HepG2 (cell line): ENCODE results near the gene RUNX2.

Source experiments
- CTCF ChIP-seq: sonication (generic); formaldehyde crosslinking; IDR thresholded peaks from 2 replicates; pipeline ENCODE4 v1.5.0; 2020; ENCODE audit warnings: mild to moderate bottlenecking, missing genetic modification reagents, moderate library complexity
- ESRRA ChIP-seq: sonication (generic); formaldehyde crosslinking; IDR thresholded peaks from 2 replicates; pipeline ENCODE4 v1.5.1; 2020; ENCODE audit warnings: mild to moderate bottlenecking, low read depth, missing genetic modification reagents
- SP1 ChIP-seq, 2 experiments: fragments of 450-650 bp in 1 of 2; sonication (generic) in 1 of 2; formaldehyde crosslinking in 1 of 2; IDR thresholded peaks; 2 replicates each; pipeline versions ENCODE4 v1.4.0 to v1.6.1; 2016 to 2020; ENCODE audit warnings: missing genetic modification reagents in 1 of 2
- SRF ChIP-seq: IDR thresholded peaks from 2 replicates; pipeline ENCODE4 v1.6.1; 2011; ENCODE audit warnings: mild to moderate bottlenecking, low read depth, low read length, moderate library complexity
- TAF1 ChIP-seq: sonication (generic); formaldehyde crosslinking; IDR thresholded peaks from 2 replicates; pipeline ENCODE4 v1.4.0; 2020; ENCODE audit warnings: missing genetic modification reagents
- ZBTB1 ChIP-seq: sonication (generic); formaldehyde crosslinking; IDR thresholded peaks from 2 replicates; pipeline ENCODE4 v1.4.0; 2020; ENCODE audit warnings: missing genetic modification reagents, borderline replicate concordance
- ZNF496 ChIP-seq: sonication (generic); formaldehyde crosslinking; IDR thresholded peaks from 2 replicates; pipeline ENCODE4 v1.8.1; 2023; ENCODE audit warnings: mild to moderate bottlenecking, moderate library complexity, missing genetic modification reagents; ENCODE audit not compliant: insufficient replicate concordance
- ZNF878 ChIP-seq: sonication (generic); formaldehyde crosslinking; IDR thresholded peaks from 2 replicates; pipeline ENCODE4 v1.8.1; 2023; ENCODE audit warnings: mild to moderate bottlenecking, missing genetic modification reagents, moderate library complexity
- TF ChIP-seq, protein P1 (sequence below): sonication (generic); formaldehyde crosslinking; IDR thresholded peaks from 2 replicates; pipeline ENCODE4 v1.4.0; 2020; ENCODE audit warnings: missing genetic modification reagents

GRCh38 chr6:45640811-45641210 is 312.7 kb downstream of the RUNX2 start:
- TF ChIP-seq SP1 (IDR thresholded peaks at IDR 0.05) (no peak), SP1 (CRISPR knock-in tag; IDR thresholded peaks at IDR 0.05) (no peak), SRF (no peak), CTCF (CRISPR knock-in tag) (no peak), ZNF496 (CRISPR knock-in tag) (no peak), ZNF878 (CRISPR knock-in tag) (no peak), TAF1 (no peak), ZBTB1 (CRISPR knock-in tag) (no peak), ESRRA (no peak)
- TF ChIP-seq, protein P1, sequence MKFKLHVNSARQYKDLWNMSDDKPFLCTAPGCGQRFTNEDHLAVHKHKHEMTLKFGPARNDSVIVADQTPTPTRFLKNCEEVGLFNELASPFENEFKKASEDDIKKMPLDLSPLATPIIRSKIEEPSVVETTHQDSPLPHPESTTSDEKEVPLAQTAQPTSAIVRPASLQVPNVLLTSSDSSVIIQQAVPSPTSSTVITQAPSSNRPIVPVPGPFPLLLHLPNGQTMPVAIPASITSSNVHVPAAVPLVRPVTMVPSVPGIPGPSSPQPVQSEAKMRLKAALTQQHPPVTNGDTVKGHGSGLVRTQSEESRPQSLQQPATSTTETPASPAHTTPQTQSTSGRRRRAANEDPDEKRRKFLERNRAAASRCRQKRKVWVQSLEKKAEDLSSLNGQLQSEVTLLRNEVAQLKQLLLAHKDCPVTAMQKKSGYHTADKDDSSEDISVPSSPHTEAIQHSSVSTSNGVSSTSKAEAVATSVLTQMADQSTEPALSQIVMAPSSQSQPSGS, result no peak
